PC-3 (cell line): ENCODE results near the gene POLA2.

Experiments
- CTCF ChIP-seq: fragments of 300-600 bp; sonication (generic); conservative IDR thresholded peaks from 2 replicates; pipeline ENCODE4 v1.5.1; 2017; ENCODE audit warnings: antibody characterized with exemption, low read depth, mild to moderate bottlenecking, low read length
- EZH2 ChIP-seq: fragments of 300-600 bp; sonication (generic); IDR thresholded peaks from one replicate; pipeline ENCODE4 v1.6.1; 2017; ENCODE audit warnings: antibody characterized with exemption, mild to moderate bottlenecking, low read length; ENCODE audit not compliant: unreplicated experiment
- EZH2phosphoT487 ChIP-seq: fragments of 300-600 bp; sonication (generic); IDR thresholded peaks from 2 replicates; pipeline ENCODE4 v1.6.1; 2018; ENCODE audit warnings: mild to moderate bottlenecking, antibody characterized with exemption, low read length, borderline replicate concordance

DNA sequence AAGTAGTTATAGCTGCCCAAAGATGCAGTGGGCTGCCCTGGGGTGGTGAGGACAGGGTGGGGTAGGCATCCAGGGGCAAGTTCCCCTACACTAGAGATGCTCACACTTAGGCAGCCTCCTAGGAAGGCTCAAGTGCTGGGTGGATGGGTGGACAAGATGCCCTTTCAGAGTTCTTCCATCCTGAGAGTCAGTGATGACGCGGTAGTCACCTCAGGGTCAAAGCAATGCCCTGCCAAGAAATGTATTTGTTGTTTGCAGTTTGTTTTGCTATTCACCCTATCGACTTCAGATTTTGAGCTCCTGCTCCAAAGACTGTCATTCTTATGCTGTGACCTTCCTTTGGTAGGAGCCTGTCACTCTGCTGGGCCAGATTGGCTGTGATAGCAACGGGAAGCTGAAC, 18.9 kb downstream of the POLA2 start:
- TF ChIP-seq CTCF (no peak), EZH2phosphoT487 (no peak), EZH2 (no peak)
